Fibroblast of lung (primary cell): ENCODE data around the gene MAN1A1. TPM values are rescaled to one million over a fixed set of nuclear protein-coding genes. Genes with fewer than 3 reads are reported as not detected.
A peak's percentile ranks its signal among the peaks of the same experiment; 100 is the strongest.

Experiments
- DNase-seq, 2 donors: peaks; one replicate each; pipeline versions ENCODE4 v3.0.0 to v3.0.0-alpha.2; 2010; ENCODE audit warnings: low read depth in 2 of 2
- H2AFZ ChIP-seq: 2 replicates; pipeline ENCODE4 v1.5.1; 2012; ENCODE audit warnings: low read length, control low read depth, inconsistent platforms
- H3K27ac ChIP-seq: 2 replicates; pipeline ENCODE4 v1.5.1; 2011; ENCODE audit warnings: low read length, control low read depth; ENCODE audit not compliant: insufficient read depth
- H3K27me3 ChIP-seq: 2 replicates; pipeline ENCODE4 v1.5.1; 2011; ENCODE audit warnings: mild to moderate bottlenecking, low read length; ENCODE audit not compliant: control insufficient read depth, insufficient read depth
- H3K36me3 ChIP-seq: 2 replicates; pipeline ENCODE4 v1.5.1; 2011; ENCODE audit warnings: low read length; ENCODE audit not compliant: control insufficient read depth, insufficient read depth
- H3K4me1 ChIP-seq: 2 replicates; pipeline ENCODE4 v1.5.1; 2011; ENCODE audit warnings: low read length; ENCODE audit not compliant: control insufficient read depth, insufficient read depth; ENCODE audit errors: extremely low read depth
- H3K4me2 ChIP-seq: 2 replicates; pipeline ENCODE4 v1.5.1; 2011; ENCODE audit warnings: low read length, control low read depth; ENCODE audit not compliant: insufficient read depth; ENCODE audit errors: extremely low read depth
- H3K4me3 ChIP-seq, 4 experiments: fragments of 200-600 bp in 1 of 4; sonication (generic) in 1 of 4; replicated peaks in 1 of 4; 2 replicates each; pipeline ENCODE4 v1.5.1; 2011 to 2016; ENCODE audit warnings: low read length in 4 of 4, low read depth in 3 of 4, mild to moderate bottlenecking in 3 of 4, control low read depth in 2 of 4, inconsistent platforms in 1 of 4, mixed read lengths in 1 of 4; ENCODE audit not compliant: insufficient read depth in 1 of 4; ENCODE audit errors: control extremely low read depth in 1 of 4
- H3K79me2 ChIP-seq: 2 replicates; pipeline ENCODE4 v1.5.1; 2012; ENCODE audit warnings: mild to moderate bottlenecking, low read length, inconsistent platforms; ENCODE audit not compliant: control insufficient read depth, insufficient read depth
- H3K9ac ChIP-seq: 2 replicates; pipeline ENCODE4 v1.5.1; 2011; ENCODE audit warnings: mild to moderate bottlenecking, low read length, control low read depth; ENCODE audit not compliant: insufficient read depth
- H3K9me3 ChIP-seq: 2 replicates; pipeline ENCODE4 v1.5.1; 2012; ENCODE audit warnings: low read depth, low read length; ENCODE audit not compliant: control insufficient read depth, insufficient read depth
- H4K20me1 ChIP-seq: 2 replicates; pipeline ENCODE4 v1.5.1; 2011; ENCODE audit warnings: low read length; ENCODE audit not compliant: control insufficient read depth, insufficient read depth; ENCODE audit errors: extremely low read depth
- EZH2 ChIP-seq: IDR thresholded peaks from 2 replicates; pipeline ENCODE4 v1.5.1; 2012; ENCODE audit warnings: low read length, control low read depth, mild to moderate bottlenecking; ENCODE audit errors: missing control alignments
- polyA plus RNA-seq, 2 donors: library from polyadenylated mRNA; depleted of rRNA in 1 of 2; stranded (reverse) in 1 of 2; unstranded in 1 of 2; fragments of >200 nt; gene quantifications; 2 replicates each; pipeline ENCODE4 v1.2.1, GENCODE V29; 2011 to 2012; ENCODE audit warnings: missing spikeins in 1 of 2
- total RNA-seq: library from RNA; depleted of rRNA; stranded (reverse); fragments of >200 nt; gene quantifications from 2 replicates; pipeline ENCODE4 v1.2.1, GENCODE V29; 2014
- TF ChIP-seq, protein P1 (sequence below), 2 donors: IDR thresholded peaks in 1 of 2; conservative IDR thresholded peaks in 1 of 2; 1 replicate in 1 of 2; 2 replicates in 1 of 2; pipeline ENCODE4 v1.5.1; 2011 to 2012; ENCODE audit warnings: low read length in 2 of 2, control low read depth in 1 of 2, inconsistent platforms in 1 of 2, low read depth in 1 of 2, mild to moderate bottlenecking in 1 of 2

The MAN1A1 gene
- total and polyA plus RNA-seq, 2 donors (not counting 1 experiment from before 2014, with no cell fraction given): 39.5 to 120 TPM

DNA sequence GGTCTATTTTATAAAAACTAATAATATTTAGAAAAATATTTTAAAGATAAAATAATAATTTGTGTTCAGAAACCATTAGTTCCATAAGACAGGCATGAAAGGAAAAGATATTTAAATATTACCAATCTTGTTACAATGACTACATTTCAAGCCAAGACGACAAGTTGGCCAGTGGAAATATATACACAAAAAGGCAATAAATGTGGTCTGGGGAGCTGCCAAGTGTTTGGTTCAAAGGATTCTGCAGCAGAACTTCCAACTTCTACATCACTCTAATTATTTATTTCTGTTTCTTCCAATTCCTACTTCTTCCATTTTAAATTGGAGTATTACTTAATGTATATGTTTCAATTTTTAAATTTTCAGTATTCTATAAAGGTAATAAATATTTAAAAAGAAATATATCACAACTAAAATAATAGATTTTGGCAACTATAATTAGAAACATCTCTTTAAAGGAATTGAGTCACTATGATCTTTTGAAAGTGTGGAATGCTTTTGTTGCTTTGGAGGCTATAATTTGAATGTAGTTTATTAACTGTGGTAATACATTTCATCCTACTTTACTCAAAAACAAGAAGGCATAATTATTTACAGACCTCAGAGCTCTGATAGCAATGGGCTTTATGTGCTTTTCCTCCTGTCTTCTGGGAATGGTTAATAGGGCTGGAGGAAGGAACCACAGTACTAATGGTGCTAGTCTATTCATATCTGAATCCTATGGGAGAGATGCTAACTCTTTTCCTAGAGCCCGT lies 141.4 kb downstream of the MAN1A1 start:
- Histone ChIP-seq H3K9me3 (no peaks in the 10 kb centered on the region), H3K36me3 (peaks cover 2% of the 10 kb centered on the region), H3K79me2 (no peaks in the 10 kb centered on the region), H3K4me1 (no peaks in the 10 kb centered on the region), H3K27ac (no peak overlapping the region), H3K27me3 (no peaks in the 10 kb centered on the region), H4K20me1 (no peaks in the 10 kb centered on the region), H2AFZ (no peak overlapping the region), H3K4me2 (no peak overlapping the region), H3K9ac (no peak overlapping the region), H3K4me3 (no peak overlapping the region)
- DNase-seq: peak; percentile 71 to 90
- TF ChIP-seq EZH2: no peak
- TF ChIP-seq, protein P1, sequence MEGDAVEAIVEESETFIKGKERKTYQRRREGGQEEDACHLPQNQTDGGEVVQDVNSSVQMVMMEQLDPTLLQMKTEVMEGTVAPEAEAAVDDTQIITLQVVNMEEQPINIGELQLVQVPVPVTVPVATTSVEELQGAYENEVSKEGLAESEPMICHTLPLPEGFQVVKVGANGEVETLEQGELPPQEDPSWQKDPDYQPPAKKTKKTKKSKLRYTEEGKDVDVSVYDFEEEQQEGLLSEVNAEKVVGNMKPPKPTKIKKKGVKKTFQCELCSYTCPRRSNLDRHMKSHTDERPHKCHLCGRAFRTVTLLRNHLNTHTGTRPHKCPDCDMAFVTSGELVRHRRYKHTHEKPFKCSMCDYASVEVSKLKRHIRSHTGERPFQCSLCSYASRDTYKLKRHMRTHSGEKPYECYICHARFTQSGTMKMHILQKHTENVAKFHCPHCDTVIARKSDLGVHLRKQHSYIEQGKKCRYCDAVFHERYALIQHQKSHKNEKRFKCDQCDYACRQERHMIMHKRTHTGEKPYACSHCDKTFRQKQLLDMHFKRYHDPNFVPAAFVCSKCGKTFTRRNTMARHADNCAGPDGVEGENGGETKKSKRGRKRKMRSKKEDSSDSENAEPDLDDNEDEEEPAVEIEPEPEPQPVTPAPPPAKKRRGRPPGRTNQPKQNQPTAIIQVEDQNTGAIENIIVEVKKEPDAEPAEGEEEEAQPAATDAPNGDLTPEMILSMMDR (conservative IDR thresholded peaks at IDR 0.05 in 1 of 2, IDR thresholded peaks at IDR 0.05 in 1 of 2; ENCODE audit: low read depth in 1 of 2, low read length in 2 of 2): no peak

DNA sequence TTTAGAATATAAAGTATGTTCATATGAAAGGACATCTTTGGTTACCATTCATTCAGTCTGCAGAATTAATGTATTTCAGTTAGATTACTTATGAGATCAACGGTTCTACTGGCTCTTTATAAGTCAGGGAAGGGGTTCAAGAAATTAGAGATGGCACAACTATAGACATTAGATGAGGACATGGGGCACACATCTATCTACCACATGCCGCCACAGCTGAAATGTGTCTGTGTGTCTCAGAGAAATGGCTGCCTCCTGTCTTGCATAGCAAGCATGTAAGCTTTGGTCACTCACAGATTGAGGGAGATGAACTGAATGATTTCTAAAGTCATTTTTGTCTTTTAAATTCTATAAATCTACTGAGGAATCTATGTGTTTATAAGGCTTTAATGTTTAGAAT lies 142.2 kb downstream of the MAN1A1 start:
- H4K20me1 ChIP-seq: no peaks in the 10 kb centered on the region
- no peak overlapping the region for H3K27ac ChIP-seq
- H3K9me3 ChIP-seq: no peaks in the 10 kb centered on the region
- H3K4me3 ChIP-seq: no peak overlapping the region
- no peaks in the 10 kb centered on the region for H3K4me1 ChIP-seq
- no peak overlapping the region for H2AFZ ChIP-seq
- no peak for DNase-seq
- no peak overlapping the region for H3K4me2 ChIP-seq
- no peaks in the 10 kb centered on the region for H3K79me2 ChIP-seq
- no peaks in the 10 kb centered on the region for H3K27me3 ChIP-seq
- H3K9ac ChIP-seq: no peak overlapping the region
- H3K36me3 ChIP-seq: peaks cover 2% of the 10 kb centered on the region
- TF ChIP-seq, protein P1 (conservative IDR thresholded peaks at IDR 0.05 in 1 of 2, IDR thresholded peaks at IDR 0.05 in 1 of 2; ENCODE audit: low read depth in 1 of 2, low read length in 2 of 2): no peak

DNA sequence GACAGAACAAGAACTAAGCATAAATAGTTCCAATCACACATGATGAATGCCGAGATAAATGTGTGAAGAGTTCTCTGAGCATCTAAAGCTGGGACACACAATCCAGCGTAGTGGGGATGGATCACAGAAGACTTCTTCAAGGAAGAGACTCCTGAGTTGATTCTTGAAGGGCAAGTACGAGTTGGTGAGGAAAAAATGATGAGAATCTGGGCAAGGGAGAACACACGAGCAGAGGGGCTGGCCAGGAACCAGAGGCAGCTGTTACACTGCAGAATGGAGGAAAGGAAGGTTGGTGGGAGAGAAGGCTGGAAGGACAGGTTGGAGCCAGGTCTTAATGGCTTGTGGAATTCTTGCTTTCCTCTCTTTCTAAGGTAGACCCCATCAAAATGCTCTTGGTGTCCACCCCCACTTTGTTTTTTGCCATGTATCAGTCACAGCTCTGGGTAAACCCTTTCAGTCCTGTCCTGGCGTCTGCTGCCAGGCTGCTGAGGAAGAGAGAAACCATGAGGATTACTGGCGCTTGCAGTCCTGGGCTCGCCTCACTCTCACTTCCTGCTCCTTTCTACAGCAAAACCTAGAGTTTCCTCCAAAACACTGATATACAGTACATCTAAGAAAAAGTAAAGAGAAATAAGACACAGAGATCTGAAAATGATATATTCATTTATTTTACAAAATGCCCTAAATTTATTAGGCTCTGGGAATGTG lies 143.5 kb downstream of the MAN1A1 start:
- H3K9ac ChIP-seq: no peak overlapping the region
- H3K27ac ChIP-seq: no peak overlapping the region
- no peak for DNase-seq
- H3K9me3 ChIP-seq: no peaks in the 10 kb centered on the region
- H3K27me3 ChIP-seq: no peaks in the 10 kb centered on the region
- H3K79me2 ChIP-seq: no peaks in the 10 kb centered on the region
- peaks cover 2% of the 10 kb centered on the region for H3K36me3 ChIP-seq
- H3K4me3 ChIP-seq: no peak overlapping the region
- no peak overlapping the region for H3K4me2 ChIP-seq
- H3K4me1 ChIP-seq: no peaks in the 10 kb centered on the region
- TF ChIP-seq, protein P1 (conservative IDR thresholded peaks at IDR 0.05 in 1 of 2, IDR thresholded peaks at IDR 0.05 in 1 of 2; ENCODE audit: low read depth in 1 of 2, low read length in 2 of 2): no peak
- no peak for TF ChIP-seq EZH2
- no peaks in the 10 kb centered on the region for H4K20me1 ChIP-seq
- H2AFZ ChIP-seq: no peak overlapping the region
